T-helper 2 cell (primary cell): ENCODE data around the gene ARHGEF28.

Source experiments
- DNase-seq, 5 experiments: peaks; one replicate each; pipeline versions ENCODE4 v3.0.0 to v3.0.0-alpha.2; 2012 to 2022

ARHGEF28 gene

DNA sequence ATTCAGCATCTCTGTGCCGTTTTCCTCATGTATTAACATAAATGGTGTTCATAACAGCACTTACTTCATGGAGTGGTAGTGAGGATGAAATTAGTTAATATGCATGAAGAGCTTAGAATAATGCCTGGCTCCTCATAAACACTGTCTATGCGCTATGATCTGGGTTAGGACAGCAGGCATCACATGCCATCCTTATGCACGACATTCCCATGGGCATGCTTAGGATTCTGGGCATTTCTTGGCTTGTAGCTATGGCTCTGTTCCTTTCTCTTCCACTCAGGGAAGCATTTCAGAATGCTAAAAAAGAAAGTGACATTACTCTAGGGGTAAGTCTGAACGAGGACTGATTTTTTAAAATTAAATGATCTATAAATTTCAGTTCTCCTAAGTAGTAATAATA lies 349.8 kb downstream of the ARHGEF28 start:
- no peak for DNase-seq

DNA sequence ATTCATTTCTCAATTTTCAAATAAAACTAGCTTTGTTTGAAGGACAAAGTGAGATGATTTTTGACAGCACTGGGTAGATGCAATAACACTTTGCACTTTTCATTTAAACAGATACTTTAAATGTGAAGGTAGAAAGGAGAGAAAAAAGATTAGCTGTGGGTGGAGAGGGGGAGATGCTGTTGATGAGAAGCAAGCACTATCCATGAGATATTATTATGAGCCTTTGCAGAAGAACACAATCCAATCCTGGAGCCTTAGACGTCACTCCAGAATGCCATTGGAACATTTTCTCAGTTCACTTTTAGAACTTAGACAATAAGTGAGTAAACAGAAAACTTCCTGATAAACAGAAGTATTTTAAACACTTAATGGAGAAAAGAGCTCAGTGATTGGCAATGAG lies 351.1 kb downstream of the ARHGEF28 start:
- DNase-seq: no peak

DNA sequence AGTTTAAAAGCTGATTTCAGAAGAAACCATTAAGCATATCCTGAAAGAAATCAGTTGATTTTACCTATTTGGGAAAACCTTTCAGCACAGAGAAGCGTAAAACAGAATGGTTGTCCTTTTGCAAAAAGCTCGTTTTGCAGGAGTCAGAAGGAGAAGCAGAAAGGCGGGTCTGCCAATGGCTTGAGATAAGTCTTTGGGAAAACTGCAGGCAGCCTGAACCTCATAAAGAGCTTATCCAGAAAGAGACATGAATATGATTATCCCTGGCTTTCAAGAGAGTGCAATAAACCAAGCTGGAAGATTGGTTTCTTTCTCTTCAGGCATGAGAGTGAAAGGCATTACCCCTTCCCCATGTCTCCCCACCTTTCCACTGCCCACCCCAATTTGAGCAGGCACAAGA lies 353.3 kb downstream of the ARHGEF28 start:
- DNase-seq: no peak

DNA sequence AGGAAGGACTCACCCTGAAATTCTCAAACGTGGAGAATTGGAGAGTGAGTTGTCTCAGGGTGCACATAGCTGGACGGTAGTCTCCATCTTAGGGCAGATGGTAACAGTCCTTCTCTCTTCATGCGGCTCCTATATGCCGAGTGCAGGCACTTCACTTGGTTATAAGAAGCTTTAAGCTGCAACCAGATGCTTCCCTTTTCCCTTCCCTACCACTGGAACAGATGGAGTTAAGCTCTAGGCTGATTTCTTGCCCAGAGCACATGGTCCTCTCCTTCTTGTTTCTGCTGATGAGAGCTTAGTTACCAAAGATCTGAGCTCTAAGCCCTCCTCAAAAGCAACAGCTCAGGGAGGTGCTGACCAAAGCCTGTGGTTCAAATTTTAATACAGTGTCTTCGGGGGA lies 355.7 kb downstream of the ARHGEF28 start:
- no peak for DNase-seq

- DNase-seq: no peak
These were observed 357.6 kb downstream of the ARHGEF28 start for GRCh38 chr5:73983644-73984043.

DNA sequence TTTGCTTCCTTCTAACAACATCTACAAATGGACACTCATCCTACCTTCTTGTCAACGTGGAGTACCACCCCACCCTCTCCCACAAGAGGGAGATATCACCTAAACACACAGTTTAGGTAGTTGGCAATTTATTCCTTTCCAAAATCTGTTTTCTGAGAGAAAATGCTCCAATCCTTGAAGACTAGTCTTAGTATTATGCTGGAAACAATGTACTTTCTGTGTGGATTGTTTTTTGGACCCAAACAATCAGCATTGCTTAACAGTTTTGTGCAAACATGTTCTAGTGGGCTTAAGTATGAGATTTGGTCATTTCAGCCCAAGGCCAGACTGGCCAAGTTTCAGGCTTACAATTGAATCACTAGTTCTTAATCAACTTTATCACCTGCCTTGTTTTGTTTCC lies 359.1 kb downstream of the ARHGEF28 start:
- DNase-seq: no peak

GRCh38 chr5:73986729-73987128 lies 360.7 kb downstream of the ARHGEF28 start:
- DNase-seq: no peak

DNA sequence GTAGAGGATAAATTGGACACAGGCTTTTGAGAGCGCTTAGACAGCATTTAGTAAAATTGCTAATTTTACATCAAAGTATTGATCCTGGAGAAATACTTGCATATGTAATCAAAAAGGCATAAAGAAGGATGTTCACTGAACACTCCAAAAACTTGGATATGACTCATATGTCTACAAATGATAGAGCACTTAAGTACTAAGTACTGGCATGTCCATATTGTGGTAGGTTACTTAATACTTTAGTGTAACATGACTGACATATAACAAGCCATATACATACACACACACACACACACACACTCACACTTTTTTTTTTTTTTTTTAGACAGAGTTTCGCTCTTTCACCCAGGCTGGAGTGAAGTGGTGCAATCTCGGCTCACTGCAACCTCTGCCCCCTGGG lies 361.9 kb downstream of the ARHGEF28 start:
- DNase-seq: no peak

DNA sequence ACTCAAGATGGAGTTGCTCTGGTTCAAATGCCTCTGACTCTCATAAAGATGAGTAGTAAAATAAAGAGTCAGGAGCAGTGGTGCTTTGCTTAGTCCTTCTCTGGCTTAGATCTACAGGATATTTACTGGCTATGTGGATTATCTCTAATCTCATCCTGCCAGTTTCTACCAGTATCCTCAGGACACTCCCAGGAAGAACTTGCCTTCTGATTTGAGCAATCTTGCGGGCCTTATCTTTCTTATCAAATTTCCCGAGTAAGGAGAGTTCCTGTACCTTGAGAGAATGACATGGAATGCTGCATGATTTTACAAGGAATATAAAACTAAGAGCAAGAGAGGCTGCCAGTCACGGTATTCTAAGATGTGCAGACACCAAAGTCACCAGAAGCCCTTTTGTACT lies 364.0 kb downstream of the ARHGEF28 start:
- no peak for DNase-seq
